Stimulated activated CD8-positive, alpha-beta memory T cell treated with anti-CD3 and anti-CD28 coated beads, Interleukin-2, amount 100 ng/mL, for 1 hour (primary cell): ENCODE measurements around the gene ZRANB1.
"Not testable (repeated sequence)": the region's sequence is repeated elsewhere in the genome, so short reads cannot be mapped to it uniquely, and the experiment has no call there.

ENCODE experiments used
- DNase-seq, 2 donors: peaks; one replicate each; pipeline ENCODE4 v3.0.0-alpha.2; 2020; ENCODE audit warnings: low read depth in 2 of 2

ZRANB1 gene

DNA sequence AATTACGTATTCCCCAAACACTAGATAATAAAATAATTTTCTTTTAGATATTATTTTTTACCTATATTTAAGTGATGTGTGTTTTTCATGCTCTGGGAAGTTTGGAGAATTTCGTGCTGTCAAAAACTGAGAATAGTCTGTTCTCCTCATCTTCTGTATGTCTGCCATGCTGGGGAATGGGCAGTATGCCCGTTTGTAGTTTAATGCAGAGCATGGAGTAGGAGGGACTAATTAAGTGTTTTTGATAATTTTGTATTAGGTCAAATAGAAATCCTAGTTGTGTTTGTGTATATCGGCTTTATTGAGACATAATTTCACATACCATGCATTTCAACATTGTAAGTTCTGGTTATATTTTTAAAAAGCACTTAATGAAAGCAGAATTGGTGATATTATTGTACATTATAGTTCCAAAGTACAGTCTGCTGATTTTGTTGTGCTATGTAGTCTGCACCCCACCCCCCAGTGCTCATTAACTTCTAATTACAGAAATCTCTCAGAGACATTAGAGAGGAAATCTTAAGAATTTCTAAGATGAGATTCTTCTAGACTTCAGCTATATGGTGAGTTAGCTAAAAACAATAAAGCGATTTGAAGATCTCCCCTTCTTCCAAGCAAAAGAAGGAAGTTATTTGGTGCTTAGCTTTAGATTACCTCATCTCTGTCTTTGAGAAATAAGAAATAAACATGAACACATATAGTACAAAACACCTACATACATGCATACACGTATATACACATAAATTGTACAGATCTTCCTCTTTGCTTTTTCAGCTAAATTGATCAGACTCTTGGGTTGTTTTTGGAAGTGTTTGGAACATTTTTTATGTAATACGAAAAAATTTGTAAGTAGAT, 22.2 kb downstream of the ZRANB1 start:
- no peak for DNase-seq

DNA sequence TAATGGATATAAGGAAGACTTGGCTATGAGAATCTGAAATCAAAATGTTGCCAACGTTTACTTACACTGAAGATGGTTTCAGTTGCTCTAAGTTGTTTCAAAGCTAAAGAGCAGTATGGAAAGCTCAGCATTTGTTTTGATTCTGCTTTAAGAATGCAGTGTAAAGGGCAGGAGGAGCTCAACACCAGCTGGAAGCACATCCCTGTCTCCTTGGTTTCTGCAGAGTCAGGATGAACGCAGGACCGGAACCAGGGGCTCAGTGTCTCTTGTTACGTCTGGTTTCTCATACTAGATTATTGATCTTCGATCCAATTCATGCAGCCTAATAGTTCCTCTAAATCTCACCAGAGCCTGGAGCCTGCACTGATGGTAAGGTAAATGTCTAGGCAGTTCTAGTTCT, 24.1 kb downstream of the ZRANB1 start:
- no peak for DNase-seq

DNA sequence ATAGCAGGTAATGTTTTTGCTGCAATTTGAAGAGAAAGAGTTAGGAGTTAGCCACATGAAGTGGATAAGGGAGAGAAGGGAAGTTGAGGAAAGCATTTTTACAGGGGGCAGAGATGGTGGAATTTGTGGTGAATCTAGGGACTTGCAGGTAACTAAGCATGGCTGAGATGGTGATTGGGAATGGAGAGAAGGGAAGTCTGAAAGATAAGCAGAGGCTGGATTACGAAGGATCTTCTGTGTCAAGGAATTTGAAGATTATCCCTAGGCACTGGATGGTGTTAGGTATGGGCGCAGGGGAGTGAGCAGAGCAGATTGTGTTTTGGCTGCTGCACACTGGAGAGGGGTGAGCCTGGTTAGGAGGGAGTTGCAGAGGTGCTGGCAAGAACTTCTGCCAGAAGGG, 25.3 kb downstream of the ZRANB1 start:
- DNase-seq: no peak

DNA sequence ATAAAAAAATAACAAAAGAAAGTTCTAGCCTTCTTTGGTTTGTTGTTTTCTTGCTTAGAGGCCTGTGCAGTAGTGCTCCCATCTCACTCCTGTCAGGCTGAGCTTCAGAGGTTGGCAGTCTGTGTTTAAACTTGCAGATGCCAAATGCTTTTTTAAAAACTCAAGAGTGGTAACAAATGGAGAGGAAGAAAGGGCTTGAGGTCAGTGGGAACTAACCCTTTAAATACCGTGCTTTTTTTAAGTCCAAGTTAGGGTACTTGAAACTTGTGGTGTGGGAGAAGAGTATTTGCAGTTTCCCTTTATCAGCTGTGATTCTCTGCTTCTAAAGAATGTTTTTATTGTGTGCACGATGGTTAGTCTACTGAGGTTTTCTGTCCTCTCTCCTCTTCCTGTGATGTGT, 29.4 kb downstream of the ZRANB1 start:
- no peak for DNase-seq

DNA sequence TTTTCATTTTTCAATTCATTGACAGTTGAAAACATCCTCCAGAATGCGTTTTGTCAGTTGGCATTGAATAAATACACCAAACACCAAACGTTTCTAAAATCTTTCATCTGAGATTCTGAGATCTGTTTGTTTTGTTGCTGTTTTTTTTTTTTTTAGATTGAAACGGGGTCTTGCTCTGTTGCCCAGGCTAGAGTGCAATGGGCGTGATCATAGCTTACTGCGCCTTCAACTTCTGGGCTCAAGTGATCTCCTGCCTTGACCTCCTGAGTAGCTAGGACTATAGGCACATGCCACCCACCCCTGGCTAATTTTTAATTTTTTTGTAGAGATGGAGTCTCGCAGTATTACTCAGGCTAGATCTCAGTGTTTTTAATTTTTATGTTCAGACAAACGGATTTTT, 30.7 kb downstream of the ZRANB1 start:
- DNase-seq: no peak

DNA sequence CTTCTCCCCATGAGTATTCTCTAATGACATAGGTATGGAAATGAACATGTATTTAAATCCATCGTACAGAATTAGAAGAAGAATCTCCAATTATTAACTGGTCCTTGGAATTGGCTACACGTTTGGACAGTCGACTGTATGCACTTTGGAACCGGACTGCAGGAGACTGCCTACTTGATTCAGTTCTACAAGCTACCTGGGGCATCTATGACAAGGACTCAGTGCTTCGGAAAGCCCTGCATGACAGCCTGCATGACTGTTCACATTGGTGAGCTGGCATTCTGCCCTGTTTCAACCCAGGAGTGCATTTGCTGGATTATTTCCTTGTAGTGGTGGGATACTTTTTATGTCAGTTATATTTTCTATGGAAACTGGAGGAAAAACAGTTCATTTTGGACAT, 32.2 kb downstream of the ZRANB1 start:
- no peak for DNase-seq

DNA sequence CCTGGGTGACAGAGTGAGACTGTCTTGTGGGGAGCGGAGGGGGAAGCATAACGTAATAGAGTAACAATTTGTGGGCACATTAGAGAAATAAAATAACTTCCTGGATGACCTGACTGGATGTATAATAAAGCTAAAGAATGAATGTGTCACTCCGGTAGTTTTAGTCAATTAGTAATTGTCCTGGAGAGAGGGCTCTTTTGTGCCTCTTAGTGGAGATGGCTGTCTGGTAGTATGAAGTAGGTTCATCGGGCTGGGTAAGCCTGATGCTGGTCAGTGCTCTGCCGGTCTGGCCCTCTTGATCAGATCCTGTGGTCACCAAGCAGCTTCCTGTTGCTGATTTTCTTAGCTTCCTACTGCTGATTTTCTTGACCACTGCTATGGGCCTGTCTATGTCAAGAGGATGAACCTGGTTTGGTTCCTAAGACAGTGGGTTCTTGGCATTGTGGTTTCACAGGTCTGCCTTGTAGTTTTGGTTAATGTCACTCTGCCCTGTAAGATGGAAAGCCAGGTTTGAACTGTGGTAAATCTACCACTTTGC, 34.1 kb downstream of the ZRANB1 start:
- DNase-seq: no peak

DNA sequence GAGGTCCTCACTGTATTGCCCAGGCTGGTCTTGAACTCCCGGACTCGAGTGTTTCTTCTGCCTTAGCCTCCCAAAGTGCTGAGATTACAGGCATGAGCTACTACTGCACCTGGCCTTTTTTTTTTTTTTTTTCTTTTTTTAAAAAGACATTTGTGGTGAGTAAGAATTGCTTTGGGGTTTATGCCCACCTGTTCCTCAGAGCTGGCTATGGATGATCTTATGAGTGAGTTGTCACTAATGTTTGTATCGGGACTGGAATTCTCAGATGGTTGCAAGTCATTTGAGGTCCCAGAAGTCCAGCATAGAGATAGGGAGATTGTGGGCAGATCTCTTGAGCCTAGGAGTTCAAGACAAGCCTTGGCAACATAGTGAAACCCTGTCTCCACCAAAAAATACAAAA, 35.2 kb downstream of the ZRANB1 start:
- no peak for DNase-seq

DNA sequence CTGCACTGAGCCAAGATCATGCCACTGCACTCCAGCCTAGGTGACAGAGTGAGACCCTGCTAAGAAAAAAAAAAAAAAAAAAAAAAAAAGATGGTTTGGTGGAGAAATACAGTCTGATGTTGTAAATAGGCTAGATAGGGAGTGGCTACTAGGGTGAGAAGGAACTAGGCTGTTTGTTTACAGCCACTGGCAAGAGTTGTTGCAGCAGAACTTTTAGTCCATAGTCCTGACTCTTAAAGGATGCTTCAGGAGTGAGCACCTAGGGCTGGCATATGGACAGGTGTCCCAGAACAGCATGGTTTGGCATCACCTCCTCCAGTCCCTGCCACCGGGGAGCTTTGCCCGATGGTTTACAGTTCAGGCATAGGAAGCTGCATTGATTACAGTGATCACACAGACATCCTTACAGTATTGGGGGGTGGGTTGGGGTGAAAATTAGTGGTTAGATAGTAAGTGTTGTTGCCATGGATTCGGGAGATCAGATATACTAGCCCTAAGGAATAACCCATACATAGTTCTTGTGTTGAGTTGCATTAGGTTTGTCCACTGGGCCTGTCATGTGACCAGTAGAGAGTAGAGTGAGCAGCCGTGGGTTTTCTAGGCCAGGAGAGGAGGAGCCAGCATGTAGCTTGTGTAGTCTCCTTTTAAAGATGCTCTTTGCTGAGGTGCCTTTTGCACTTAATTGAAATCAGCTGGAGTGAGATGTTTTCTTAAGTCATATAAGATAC, 35.9 kb downstream of the ZRANB1 start:
- DNase-seq: no peak

DNA sequence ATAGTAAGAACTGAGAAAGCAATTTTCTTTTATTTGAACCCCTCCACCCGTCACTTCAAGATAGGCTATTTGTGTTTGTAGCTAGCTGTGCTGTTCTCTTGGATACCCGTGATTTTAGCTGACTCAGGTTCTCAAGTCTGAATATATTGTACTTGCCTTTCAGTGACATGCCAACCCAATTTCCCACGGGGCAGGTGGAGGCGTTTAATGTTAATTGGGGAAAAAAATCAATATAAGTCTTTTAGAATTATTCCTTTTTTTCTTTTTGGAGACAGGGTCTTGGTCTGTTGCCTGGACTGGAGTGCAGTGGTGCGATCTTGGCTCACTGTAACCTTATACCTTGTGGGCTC, 36.4 kb downstream of the ZRANB1 start:
- DNase-seq: no peak

DNA sequence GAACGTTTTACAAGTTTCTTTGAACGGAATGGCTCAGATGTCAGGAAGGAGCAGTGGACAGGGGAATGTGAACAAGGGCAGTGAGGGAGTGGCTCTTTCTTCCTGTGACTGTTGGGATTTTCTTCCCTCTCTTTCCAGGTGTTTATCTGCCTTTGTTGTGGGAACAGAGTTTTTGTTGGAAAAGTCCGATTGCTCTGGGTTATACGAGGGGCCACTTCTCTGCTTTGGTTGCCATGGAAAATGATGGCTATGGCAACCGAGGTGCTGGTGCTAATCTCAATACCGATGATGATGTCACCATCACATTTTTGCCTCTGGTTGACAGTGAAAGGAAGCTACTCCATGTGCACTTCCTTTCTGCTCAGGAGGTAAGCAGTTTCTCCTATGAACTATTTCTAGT, 41.4 kb downstream of the ZRANB1 start:
- DNase-seq: no peak

DNA sequence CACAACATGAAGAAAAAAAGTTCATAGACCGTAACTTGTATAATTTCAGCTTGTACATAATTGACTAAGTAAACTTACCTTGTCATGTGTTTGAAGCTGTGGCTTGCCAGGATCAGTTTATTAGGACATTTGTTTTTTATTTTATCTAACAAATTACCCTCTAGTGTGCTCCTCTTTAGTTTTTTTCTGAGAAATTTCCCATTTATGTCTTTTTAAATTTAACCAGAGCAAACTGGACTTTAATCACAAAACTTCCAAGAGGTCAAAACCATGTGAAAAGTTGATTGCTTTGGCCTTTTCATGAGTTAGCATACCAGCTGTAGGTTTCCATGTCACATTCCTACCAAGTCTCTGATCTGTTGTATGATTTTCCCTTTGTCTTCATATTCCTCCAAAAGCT, 42.5 kb downstream of the ZRANB1 start:
- DNase-seq: no peak

DNA sequence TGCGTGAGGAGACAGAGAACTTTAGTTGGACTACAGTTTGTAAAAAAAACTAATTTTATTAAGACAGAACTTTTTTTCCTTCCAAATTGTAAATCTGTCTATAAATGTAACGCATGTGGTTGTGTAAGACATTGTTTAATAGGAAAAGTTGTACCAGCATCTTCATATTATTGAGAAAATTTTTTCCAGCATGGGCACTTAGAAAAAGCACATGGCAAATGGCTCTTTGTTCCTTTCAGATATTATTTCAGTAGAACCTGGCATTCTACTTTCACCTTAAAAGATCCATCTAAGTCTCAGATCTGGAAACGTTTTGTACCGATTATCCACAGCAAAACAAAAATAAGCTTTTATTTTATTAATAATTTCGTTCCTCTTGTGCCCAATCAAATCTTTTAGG, 43.2 kb downstream of the ZRANB1 start:
- DNase-seq: no peak

DNA sequence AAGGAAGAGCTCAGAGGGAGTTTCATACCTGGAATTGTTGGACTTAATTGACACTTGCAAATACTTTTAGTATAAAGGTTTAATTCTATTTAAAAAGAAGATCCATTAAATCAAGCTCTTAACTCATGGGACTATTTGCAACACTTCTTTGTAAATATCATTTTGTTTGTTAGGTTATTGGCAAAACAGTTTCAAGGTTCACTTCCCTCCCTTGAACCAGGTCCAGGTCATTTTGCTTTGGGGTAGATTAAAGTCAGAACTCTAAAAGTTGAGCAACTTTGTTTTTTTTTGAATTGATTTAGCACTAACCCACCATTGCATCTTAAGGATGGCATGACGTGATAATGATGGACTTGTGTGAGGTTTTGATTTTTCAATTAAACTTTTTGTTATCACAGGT, 45.9 kb downstream of the ZRANB1 start:
- DNase-seq: no peak

DNA sequence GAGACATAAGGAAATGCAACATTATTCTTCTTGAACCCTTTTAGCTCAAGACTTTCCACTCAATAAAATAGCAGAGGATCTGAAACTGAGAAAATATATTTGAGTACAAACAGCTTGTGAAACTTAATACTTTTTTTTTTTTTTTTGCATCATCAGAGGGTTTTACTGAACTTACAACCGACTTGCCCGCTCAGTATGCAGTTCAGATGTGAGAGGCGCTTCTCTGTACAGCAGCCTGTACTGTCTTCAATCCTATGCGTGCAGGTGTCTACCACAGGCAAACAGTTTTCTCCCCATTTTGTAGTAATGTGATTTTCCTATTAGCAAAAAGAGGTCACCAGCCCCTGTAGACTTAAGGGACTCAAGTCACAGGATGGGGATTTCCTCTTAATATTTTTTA, 46.8 kb downstream of the ZRANB1 start:
- DNase-seq: not testable (repeated sequence)

DNA sequence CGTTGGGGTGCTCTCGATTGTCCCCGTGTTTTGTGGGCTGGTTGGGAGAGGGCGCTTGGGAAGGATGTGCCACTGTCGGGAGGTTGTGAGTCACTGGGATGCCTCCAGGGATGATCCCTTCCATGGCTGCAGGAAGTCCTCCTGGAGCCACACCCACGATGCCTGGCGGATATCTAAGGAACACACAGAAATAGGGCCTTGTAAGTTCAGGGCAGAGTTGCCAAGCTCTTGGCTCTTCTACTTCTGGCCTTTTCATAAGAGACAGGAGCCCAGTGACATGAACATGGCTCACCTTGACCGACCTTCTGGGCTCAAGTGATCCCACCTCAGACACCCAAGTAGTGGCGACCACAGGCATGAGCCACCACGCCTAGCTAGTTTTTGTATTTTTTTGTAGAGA, 47.6 kb downstream of the ZRANB1 start:
- DNase-seq: no peak

DNA sequence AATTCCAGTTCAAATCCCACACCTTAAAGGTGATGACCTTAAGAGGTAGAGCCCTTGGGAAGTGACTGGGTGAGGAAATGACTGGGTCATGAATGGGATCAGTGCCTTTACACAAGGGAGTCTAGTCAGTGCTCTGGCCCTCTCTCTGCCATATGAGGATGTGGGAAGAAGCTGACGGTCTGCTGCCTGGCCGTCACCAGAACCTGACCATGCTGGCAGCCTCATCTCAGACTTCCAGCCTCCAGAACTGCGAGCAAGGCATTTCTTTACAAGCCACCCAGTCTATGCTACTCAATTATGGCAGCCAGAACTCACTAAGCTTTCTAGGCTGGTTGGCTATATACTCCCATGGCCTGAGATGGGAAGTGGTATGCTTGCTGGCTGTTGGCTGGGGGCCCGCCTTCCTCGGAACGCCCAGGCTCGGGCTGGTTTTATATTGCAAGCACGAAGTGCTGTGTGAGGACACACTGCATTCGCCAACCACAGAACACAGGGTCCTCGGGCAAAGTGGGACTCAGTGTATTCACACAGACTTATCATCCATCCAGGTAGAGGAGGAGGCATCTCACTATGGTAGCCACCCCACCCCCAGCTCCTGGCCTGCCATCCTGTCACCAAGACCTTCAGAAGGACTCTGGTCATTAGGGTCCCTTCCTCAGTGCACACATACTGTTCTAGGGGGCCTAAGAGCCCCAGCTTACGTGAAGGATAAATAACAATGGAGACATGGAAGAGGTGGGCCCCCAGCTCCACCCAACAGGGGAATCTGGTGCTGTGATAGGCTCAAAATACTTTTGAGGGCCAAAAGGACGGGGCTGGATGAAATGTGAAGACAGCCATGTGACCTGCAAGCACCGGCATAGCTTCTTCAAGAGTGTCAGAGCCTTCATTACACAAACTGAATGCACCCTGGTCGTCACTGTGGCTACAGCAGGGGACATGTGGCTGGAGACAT, 49.0 kb downstream of the ZRANB1 start:
- DNase-seq: no peak

DNA sequence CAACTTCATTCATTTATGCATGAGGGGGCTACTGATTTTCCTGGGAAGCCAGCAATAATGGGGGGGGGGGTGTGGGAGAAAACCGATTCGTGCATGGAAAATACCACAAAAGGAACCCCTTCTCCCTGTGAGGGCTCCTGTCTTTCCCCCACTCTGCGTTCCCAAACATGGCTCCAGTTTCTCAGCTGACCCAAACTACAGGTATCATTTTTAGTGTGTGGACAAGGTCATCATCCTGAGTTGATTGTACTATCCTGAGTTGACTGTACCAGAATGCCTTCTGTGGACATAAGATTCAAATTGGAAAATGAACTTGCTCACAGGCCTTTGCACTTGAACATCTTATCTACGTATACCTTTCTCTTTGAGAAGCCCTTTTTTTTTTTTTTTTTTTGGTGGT, 49.9 kb downstream of the ZRANB1 start:
- no peak for DNase-seq

DNA sequence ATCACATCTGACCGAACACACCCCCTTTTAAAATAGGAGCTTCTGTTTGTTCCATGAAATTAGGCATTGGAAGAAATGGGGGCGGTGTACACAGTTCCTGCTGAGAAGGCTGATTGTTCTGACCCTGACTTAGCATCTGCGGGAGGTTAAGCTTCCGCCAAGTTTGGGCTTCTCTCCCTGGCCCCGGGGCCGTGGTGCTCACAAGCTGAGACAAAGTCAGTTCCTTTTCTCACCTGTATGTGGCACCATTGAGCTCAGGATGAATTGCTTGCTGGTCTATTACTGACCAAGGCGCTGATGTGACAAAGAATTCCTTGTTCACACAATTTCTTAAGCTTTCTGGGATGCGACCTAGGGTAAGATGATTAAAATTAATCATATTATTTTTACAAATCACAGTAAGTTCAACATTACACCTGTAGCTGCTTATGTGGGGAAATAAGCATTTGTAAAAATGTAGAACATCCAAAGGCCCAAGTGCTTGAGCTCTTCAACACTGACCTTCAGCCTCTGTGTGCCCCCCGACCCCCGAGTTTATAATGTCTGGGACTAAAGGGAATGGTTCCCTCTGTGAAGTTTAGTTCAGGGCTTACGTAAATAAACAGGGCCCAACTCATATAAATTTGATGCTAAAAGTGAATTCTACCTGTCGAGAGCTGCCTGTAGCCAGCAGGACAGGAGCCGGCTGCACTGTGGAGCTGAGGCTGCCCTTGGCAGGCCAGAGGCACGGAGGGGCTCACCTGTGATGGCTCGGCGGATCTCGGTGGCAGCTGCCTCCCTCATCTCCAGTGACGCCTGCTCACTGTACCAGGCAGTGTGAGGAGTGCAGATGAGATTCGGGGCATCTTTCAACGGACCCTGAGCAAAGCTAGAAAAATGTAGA, 50.8 kb downstream of the ZRANB1 start:
- DNase-seq: no peak

DNA sequence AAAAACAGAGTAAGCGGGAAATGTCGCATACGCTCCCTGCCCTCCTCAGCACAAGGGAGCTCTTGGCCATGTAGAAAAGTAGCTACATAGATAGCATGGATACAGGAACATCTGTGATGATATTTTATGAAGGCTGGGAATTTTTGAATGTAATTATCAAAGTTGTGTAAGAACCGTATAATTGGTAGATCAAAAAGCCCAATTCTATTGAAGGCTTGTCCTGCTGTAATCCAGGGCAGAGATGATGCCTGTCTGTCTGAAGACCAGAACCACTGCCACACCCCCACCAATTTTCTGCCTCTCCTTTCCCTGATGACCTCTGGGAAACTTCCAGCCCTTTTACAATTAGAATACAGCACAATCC, 51.4 kb downstream of the ZRANB1 start:
- DNase-seq: no peak
